ENCODE data around the gene MED28.

Gene MED28

DNA sequence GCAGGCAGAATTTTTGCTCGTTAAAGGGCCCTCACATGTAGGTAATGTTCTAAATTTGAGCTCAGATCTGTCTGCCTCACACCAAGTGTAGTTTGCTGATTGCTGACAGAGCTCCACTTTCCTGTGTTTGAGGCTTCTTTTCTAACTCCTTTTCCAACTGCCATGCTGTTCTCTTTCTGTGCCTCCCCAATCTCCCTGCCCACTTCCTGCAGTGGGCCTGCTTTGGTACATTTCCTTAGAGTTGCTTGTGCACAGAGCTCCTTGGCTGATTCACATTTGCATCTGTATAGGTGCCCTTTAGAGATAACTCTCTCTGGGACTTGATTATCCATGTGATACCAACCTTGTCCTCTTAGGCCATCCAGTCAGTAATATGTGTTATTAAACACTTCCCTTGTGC, 4.5 kb downstream of the MED28 start:
- no peak overlapping the region for H3K9ac ChIP-seq (ENCODE audit: low read length)
- H3K9me3 ChIP-seq (ENCODE audit: control insufficient read depth, insufficient read depth, low read depth, low read length) = no peaks in the 10 kb centered on the region
- peaks cover 76% of the 10 kb centered on the region for H3K36me3 ChIP-seq (ENCODE audit: control insufficient read depth, insufficient read depth, low read length)
- H3K27me3 ChIP-seq (ENCODE audit: control insufficient read depth, insufficient read depth, low read length) = no peaks in the 10 kb centered on the region
- H3K4me1 ChIP-seq (ENCODE audit: control insufficient read depth, insufficient read depth, low read length) = no peaks in the 10 kb centered on the region
- no peak overlapping the region for H3K4me3 ChIP-seq (ENCODE audit: low read depth, low read length)
- H3K27ac ChIP-seq (ENCODE audit: low read depth, low read length) = no peak overlapping the region

- Histone ChIP-seq H3K9me3 (ENCODE audit: control insufficient read depth, insufficient read depth, low read depth, low read length) (no peaks in the 10 kb centered on the region), H3K4me1 (ENCODE audit: control insufficient read depth, insufficient read depth, low read length) (no peaks in the 10 kb centered on the region), H3K27ac (ENCODE audit: low read depth, low read length) (no peak overlapping the region), H3K27me3 (ENCODE audit: control insufficient read depth, insufficient read depth, low read length) (no peaks in the 10 kb centered on the region), H3K4me3 (ENCODE audit: low read depth, low read length) (no peak overlapping the region), H3K36me3 (ENCODE audit: control insufficient read depth, insufficient read depth, low read length) (peaks cover 82% of the 10 kb centered on the region), H3K9ac (ENCODE audit: low read length) (no peak overlapping the region)
These were observed 5.1 kb downstream of the MED28 start for GRCh38 chr4:17619416-17620105.

DNA sequence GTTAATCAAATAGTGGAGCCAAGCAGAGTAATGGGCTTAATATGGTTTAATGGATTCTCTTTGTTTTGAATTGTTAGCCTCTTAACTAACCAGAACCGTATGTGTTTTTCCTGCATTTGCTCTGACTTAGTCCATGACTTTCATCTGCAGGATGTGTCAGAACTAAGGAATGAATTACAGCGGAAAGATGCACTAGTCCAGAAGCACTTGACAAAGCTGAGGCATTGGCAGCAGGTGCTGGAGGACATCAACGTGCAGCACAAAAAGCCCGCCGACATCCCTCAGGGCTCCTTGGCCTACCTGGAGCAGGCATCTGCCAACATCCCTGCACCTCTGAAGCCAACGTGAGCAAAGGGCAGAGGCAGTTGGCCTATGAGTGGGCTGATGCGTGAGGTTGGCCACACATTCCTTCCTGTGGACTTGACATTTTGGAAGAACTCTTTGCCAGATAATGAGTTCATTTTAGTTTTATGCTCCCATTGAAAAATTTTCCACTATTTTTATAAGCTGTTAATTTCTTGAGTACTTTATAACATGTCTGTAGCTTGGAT, 9.1 kb downstream of the MED28 start:
- Histone ChIP-seq H3K4me1 (ENCODE audit: control insufficient read depth, insufficient read depth, low read length) (no peaks in the 10 kb centered on the region), H3K9me3 (ENCODE audit: control insufficient read depth, insufficient read depth, low read depth, low read length) (no peaks in the 10 kb centered on the region), H3K27me3 (ENCODE audit: control insufficient read depth, insufficient read depth, low read length) (no peaks in the 10 kb centered on the region), H3K9ac (ENCODE audit: low read length) (no peak overlapping the region), H3K4me3 (ENCODE audit: low read depth, low read length) (no peak overlapping the region), H3K27ac (ENCODE audit: low read depth, low read length) (no peak overlapping the region), H3K36me3 (ENCODE audit: control insufficient read depth, insufficient read depth, low read length) (peaks cover 98% of the 10 kb centered on the region)

DNA sequence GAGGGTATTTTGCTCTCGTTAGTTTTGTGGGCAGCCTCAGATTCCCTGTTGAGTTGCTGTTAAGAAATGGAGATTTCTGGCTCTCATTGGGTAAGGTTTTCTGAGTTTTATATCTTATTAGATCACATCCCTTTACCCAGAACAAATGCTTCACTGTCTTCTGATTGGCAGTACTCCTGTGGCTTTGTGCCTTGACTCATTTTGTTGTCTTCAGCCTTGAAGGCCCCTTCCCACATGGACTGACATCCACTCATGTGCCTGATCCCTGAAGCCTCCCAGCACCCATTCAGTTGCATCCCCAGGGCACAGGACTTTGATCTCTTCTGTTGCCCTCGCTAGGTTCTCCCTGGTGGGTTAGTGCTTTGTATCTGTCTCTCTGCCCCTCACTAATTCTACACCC, 10.4 kb downstream of the MED28 start:
- H3K4me3 ChIP-seq (ENCODE audit: low read depth, low read length) = no peak overlapping the region
- H3K27ac ChIP-seq (ENCODE audit: low read depth, low read length) = no peak overlapping the region
- H3K27me3 ChIP-seq (ENCODE audit: control insufficient read depth, insufficient read depth, low read length) = no peaks in the 10 kb centered on the region
- H3K4me1 ChIP-seq (ENCODE audit: control insufficient read depth, insufficient read depth, low read length) = no peaks in the 10 kb centered on the region
- peaks cover 98% of the 10 kb centered on the region for H3K36me3 ChIP-seq (ENCODE audit: control insufficient read depth, insufficient read depth, low read length)
- no peak overlapping the region for H3K9ac ChIP-seq (ENCODE audit: low read length)
- H3K9me3 ChIP-seq (ENCODE audit: control insufficient read depth, insufficient read depth, low read depth, low read length) = no peaks in the 10 kb centered on the region

DNA sequence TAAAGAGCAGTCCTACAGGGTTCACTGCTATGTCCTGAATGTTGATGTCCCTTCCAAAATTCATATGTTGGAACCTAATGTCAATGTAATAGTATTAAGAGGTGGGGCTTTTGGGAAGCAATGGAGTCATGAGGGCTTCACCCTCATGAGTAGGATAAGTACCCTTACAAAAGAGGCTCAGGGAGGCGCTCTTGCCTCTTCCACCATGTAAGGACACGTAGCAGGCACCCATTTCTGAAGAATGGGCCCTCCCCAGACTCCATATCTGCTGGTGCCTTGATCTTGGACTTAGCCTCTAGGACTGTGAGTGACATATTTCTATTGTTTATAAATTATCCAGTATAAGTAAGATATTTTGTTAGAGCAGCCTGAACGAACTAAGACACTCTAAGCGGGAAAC, 15.8 kb downstream of the MED28 start:
- Histone ChIP-seq H3K9me3 (ENCODE audit: control insufficient read depth, insufficient read depth, low read depth, low read length) (no peaks in the 10 kb centered on the region), H3K27me3 (ENCODE audit: control insufficient read depth, insufficient read depth, low read length) (no peaks in the 10 kb centered on the region), H3K27ac (ENCODE audit: low read depth, low read length) (no peak overlapping the region), H3K4me1 (ENCODE audit: control insufficient read depth, insufficient read depth, low read length) (no peaks in the 10 kb centered on the region), H3K9ac (ENCODE audit: low read length) (no peak overlapping the region), H3K36me3 (ENCODE audit: control insufficient read depth, insufficient read depth, low read length) (peaks cover 99% of the 10 kb centered on the region), H3K4me3 (ENCODE audit: low read depth, low read length) (no peak overlapping the region)

DNA sequence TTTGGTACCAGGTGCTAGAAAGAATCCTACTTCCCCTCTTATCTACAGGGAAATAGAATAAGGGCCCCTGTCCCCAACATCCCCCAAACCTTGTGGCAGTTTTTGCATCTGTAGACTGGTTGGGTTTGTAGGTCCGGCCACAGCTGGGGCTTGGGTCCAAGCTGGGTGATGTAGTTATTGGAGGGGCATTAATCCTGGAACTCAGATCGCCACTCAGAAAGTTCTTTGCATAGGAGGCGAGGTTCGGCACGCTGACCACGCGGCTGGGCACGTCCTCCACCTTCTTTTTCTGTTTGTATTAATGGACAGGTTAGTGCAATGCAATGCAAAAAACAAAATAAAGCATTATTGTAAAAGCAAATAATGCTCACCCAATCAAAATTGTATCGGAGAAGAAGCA, 19.2 kb downstream of the MED28 start:
- H3K27ac ChIP-seq (ENCODE audit: low read depth, low read length) = no peak overlapping the region
- H3K36me3 ChIP-seq (ENCODE audit: control insufficient read depth, insufficient read depth, low read length) = peaks cover 76% of the 10 kb centered on the region
- H3K4me1 ChIP-seq (ENCODE audit: control insufficient read depth, insufficient read depth, low read length) = no peaks in the 10 kb centered on the region
- no peaks in the 10 kb centered on the region for H3K27me3 ChIP-seq (ENCODE audit: control insufficient read depth, insufficient read depth, low read length)
- no peak overlapping the region for H3K4me3 ChIP-seq (ENCODE audit: low read depth, low read length)
- H3K9me3 ChIP-seq (ENCODE audit: control insufficient read depth, insufficient read depth, low read depth, low read length) = no peaks in the 10 kb centered on the region
- H3K9ac ChIP-seq (ENCODE audit: low read length) = no peak overlapping the region

DNA sequence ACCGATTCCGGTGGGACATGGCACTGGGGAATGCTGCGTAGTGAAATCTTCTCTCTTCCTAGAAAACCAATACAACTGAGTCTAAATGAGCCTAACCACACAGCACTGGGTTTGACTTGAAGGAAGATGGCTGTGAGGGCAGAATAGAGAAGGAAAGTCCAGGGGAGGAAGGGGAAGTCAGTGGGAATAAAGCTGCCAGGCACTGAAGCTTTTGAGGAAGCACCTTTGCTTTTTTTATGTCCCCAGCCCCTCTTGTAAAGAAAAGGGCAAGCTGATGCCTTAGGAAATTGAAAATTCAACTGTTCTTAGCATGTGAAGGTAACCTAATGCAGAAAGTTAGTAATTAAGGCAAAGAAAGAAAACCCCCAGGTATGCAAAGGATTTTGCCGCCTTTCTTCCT, 20.6 kb downstream of the MED28 start:
- no peaks in the 10 kb centered on the region for H3K4me1 ChIP-seq (ENCODE audit: control insufficient read depth, insufficient read depth, low read length)
- no peak overlapping the region for H3K9ac ChIP-seq (ENCODE audit: low read length)
- H3K36me3 ChIP-seq (ENCODE audit: control insufficient read depth, insufficient read depth, low read length) = peaks cover 66% of the 10 kb centered on the region

GRCh38 chr4:17636341-17636695, 21.9 kb downstream of the MED28 start:
- H3K4me1 ChIP-seq (ENCODE audit: control insufficient read depth, insufficient read depth, low read length) = no peaks in the 10 kb centered on the region
- no peaks in the 10 kb centered on the region; the same call in 1 of the 2 replicates for H3K9me3 ChIP-seq (ENCODE audit: control insufficient read depth, insufficient read depth, low read depth, low read length)
- no peak overlapping the region for H3K27ac ChIP-seq (ENCODE audit: low read depth, low read length)
- no peak overlapping the region for H3K4me3 ChIP-seq (ENCODE audit: low read depth, low read length)
- H3K36me3 ChIP-seq (ENCODE audit: control insufficient read depth, insufficient read depth, low read length) = peaks cover 54% of the 10 kb centered on the region
- no peaks in the 10 kb centered on the region for H3K27me3 ChIP-seq (ENCODE audit: control insufficient read depth, insufficient read depth, low read length)
- H3K9ac ChIP-seq (ENCODE audit: low read length) = no peak overlapping the region

More for the DNA sequence above, 20.6 kb downstream of the MED28 start:
- Histone ChIP-seq H3K4me3 (ENCODE audit: low read depth, low read length) (no peak overlapping the region), H3K27ac (ENCODE audit: low read depth, low read length) (no peak overlapping the region), H3K9me3 (ENCODE audit: control insufficient read depth, insufficient read depth, low read depth, low read length) (no peaks in the 10 kb centered on the region), H3K27me3 (ENCODE audit: control insufficient read depth, insufficient read depth, low read length) (no peaks in the 10 kb centered on the region)

- H3K36me3 ChIP-seq (ENCODE audit: control insufficient read depth, insufficient read depth, low read length) = peaks cover 47% of the 10 kb centered on the region
- H3K9me3 ChIP-seq (ENCODE audit: control insufficient read depth, insufficient read depth, low read depth, low read length) = no peaks in the 10 kb centered on the region; the same call in 1 of the 2 replicates
- no peaks in the 10 kb centered on the region for H3K27me3 ChIP-seq (ENCODE audit: control insufficient read depth, insufficient read depth, low read length)
- H3K4me3 ChIP-seq (ENCODE audit: low read depth, low read length) = no peak overlapping the region
- H3K4me1 ChIP-seq (ENCODE audit: control insufficient read depth, insufficient read depth, low read length) = no peaks in the 10 kb centered on the region
- no peak overlapping the region for H3K27ac ChIP-seq (ENCODE audit: low read depth, low read length)
- no peak overlapping the region for H3K9ac ChIP-seq (ENCODE audit: low read length)
These were observed 22.5 kb downstream of the MED28 start for GRCh38 chr4:17636696-17637622.

GRCh38 chr4:17639136-17639535, 24.7 kb downstream of the MED28 start:
- H3K36me3 ChIP-seq (ENCODE audit: control insufficient read depth, insufficient read depth, low read length) = peaks cover 25% of the 10 kb centered on the region
- H3K27me3 ChIP-seq (ENCODE audit: control insufficient read depth, insufficient read depth, low read length) = no peaks in the 10 kb centered on the region
- no peak overlapping the region for H3K9ac ChIP-seq (ENCODE audit: low read length)
- no peaks in the 10 kb centered on the region; the same call in 1 of the 2 replicates for H3K9me3 ChIP-seq (ENCODE audit: control insufficient read depth, insufficient read depth, low read depth, low read length)
- no peak overlapping the region for H3K27ac ChIP-seq (ENCODE audit: low read depth, low read length)
- no peak overlapping the region for H3K4me3 ChIP-seq (ENCODE audit: low read depth, low read length)
- no peaks in the 10 kb centered on the region for H3K4me1 ChIP-seq (ENCODE audit: control insufficient read depth, insufficient read depth, low read length)

DNA sequence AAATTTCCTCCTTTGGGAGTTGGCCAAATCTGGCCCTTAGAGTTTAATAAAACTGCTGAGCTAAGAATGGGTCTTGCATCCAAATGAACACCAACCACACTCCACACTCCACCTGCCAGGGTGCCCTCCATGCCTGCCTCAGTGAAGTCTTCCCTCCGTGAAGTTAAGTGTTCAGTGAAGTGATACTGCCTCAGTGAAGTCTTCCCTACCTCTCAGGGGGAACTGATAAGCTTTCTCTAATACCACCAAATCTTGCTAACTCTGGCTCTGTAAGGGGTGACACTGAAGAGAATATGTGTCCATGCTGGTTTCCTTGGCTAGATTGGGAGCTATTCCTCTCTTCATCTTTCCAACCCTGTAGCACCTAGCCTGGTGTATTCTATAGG, 27.9 kb downstream of the MED28 start:
- no peaks in the 10 kb centered on the region; the same call in 1 of the 2 replicates for H3K9me3 ChIP-seq (ENCODE audit: control insufficient read depth, insufficient read depth, low read depth, low read length)
- no peak overlapping the region for H3K27ac ChIP-seq (ENCODE audit: low read depth, low read length)
- H3K27me3 ChIP-seq (ENCODE audit: control insufficient read depth, insufficient read depth, low read length) = no peaks in the 10 kb centered on the region
- H3K36me3 ChIP-seq (ENCODE audit: control insufficient read depth, insufficient read depth, low read length) = 0 out of 2 replicates have a peak, but pooled peaks cover 10% of the 10 kb centered on the region
- H3K4me3 ChIP-seq (ENCODE audit: low read depth, low read length) = no peak overlapping the region
- no peaks in the 10 kb centered on the region for H3K4me1 ChIP-seq (ENCODE audit: control insufficient read depth, insufficient read depth, low read length)
- no peak overlapping the region for H3K9ac ChIP-seq (ENCODE audit: low read length)

Data from HUES6 (cell line).